TTC549 (cell line): ENCODE data around the gene NCK2.

ENCODE experiments used
- FAIRE-seq: peaks from 2 replicates; lab custom pipeline; 2012; peaks lifted over from hg19 to GRCh38; lab: Jason Lieb, UNC

NCK2 gene

DNA sequence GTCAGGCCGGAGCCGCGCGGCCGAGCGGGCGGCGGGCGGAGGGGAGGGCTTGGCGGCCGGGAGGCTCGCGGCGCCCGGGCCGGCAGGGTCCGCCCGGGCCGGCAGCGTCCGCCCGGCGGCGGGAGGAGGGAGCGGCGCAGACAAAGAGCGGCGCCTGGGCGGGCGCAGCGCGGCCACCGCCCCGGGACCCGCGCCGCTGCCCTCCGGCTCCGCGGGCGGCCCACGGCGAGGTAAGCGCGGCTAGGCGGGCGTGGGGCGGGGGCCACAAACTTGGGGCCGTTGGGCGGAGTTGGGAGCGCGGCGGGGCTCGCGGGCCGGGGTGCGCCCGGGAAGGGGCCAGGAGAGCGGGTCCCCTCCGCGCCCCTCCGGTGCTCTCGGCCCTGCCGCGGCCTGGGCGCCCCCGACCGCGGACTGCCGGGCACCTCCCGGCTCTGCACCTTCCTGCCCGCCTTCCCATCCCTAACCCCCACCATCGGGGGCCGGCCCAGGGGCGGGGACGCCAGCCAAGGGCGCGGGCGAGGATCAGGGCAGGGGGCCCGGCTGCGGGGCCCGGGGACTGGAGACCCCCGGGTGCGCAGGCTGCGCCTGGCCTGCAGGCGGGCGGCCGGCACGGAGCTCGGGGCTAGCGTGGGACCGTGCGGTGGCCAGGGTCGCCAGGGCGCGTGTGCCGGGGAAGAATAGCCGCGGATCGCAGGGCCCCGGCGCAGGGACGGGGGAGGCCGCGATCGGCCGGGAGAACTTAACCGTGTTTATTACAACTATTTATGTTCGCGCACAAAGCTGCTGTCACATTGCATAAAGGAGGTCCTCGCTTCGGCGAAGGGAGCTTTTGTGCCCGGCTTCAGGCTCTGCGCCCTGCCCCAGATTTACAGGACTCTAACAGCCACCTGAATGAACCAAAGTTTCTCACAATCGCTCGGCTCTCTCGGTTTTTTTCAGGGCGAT, at the start of gene NCK2:
Gene NCK2, plus strand, starts transcription at position 4 of the 945 bp plus-strand sequence. CDS start 110,152 bp downstream, outside the sequence.
- FAIRE-seq, result no peak

DNA sequence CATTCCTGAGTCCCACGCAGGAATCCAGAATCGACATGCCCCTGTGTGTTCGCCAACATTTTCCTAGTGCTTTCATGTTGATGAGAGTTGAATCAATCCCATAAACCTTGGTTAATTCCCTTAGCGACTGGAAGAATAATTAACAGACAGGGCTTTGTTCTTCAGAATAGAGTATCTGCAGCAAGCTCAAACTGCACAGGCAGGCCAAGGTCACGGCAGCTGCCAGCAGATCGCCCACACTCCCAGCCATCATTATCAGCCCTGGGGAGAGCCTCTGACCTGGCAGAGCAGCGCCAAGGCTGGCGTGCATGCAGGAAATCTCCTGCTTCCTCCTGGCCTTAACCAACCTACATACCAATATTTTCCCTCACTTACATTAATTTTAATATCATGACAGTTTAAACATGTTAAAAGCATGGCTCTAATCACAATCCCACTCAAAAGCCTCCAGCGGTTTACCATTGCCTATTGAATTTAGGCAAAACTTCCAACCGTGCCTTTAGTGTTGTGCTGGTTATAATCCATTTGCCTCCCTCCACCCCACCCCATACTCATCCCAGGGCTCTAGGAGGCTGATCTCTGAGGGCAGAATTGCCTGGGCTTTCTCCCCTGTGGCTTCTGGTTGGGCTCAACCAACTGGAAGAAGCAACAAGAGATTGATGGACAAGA, 46.8 kb upstream of the NCK2 start:
- no peak for FAIRE-seq

DNA sequence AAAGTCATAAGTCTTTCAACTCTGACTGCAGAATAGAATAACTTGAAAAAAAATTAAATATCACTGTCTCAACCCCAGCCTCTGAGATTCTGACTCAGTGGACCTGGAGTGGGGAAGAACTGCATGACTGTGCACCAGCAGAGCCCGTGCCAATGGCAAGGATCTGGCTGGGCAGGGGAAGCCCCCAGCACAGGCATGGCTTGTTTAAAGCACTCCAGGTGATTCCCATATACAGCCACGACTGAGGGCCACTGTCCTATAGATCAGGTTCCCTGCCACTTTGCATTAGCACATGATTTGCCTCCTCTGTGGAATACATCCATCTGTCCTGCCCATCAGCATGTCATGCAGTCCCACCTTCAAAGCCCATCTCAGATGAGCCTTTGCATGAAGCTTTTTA, 45.9 kb upstream of the NCK2 start:
- FAIRE-seq, result no peak

- no peak for FAIRE-seq
Measured at GRCh38 chr2:105701042-105701441, 43.7 kb upstream of the NCK2 start.

- no peak for FAIRE-seq
Measured at GRCh38 chr2:105708697-105709096, 36.0 kb upstream of the NCK2 start.

DNA sequence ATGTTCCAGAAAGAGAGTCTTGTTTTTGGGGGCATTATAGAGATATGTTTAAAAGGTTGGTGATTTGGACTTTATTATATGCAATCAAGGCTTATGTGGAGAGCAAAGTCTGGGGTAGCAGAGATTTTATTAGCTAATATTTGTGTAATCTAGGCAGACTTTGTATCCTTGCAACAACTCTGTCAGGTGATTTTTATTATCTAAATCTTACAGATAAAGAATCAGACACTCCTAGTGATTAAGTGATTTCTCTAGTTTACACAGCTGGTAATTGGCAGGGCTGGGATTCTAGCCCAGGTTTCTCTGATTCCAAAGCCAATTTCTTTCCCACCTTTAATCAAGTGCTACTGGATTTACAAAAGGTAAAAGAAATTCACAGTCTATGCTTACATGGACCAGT, 33.3 kb upstream of the NCK2 start:
- no peak for FAIRE-seq

DNA sequence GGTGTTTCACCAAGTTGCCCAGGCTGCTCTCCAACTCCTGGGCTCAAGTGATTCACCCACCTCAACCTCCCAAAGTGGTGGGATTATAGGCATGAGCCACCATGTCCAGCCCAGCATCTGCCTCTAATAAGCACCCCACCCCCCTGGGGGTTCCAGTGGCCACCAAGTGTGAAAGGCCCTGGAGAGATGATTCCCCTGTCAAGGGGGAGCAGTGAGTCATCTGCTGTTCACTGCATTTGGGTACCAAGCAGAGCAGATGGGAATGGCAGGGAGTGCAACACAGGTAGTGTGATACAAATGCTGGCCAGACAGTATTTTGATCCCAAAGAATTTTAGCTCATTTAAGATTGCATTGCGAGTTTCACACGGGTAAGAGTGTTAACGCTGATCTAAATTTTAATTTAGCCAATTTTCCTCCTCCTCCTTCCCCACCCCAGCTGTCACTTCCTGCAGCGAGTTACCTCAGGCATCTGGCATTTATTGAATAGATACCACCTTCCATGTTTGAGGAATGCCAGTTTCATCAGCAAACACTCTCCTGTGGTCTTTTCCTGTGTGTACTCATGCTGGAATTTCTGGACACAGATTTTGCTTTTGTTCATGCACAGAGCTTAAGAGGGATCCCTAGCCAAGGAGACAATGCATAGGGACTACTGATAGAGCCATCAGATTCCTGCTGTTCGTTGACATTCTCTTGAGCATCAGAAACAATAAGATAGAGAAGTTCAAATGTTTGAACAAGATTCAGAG, 32.4 kb upstream of the NCK2 start:
- FAIRE-seq, result no peak

- no peak for FAIRE-seq
Measured at GRCh38 chr2:105712981-105713596, 31.6 kb upstream of the NCK2 start.

DNA sequence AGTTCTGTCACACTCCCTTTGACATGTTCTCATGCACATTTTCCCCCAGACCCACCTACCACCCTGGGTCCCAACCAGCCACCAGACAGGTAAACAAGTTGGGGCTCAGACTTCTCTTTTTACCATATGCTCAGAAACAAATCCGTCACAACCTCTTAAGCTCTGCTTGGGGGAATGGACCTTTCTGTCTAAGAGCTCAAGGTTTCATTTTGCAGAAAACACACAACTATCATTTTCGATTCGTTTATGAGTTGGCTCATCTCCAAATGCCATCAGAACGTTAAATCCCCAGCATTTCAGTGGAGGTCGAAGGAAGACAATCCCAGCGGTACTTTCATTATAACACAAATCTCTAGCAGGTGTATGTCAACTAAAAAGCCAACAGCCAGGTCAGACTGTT, 30.6 kb upstream of the NCK2 start:
- no peak for FAIRE-seq

- FAIRE-seq, result no peak
Measured at GRCh38 chr2:105718846-105719481, 25.7 kb upstream of the NCK2 start.

GRCh38 chr2:105721991-105722511, 22.7 kb upstream of the NCK2 start:
- no peak for FAIRE-seq

DNA sequence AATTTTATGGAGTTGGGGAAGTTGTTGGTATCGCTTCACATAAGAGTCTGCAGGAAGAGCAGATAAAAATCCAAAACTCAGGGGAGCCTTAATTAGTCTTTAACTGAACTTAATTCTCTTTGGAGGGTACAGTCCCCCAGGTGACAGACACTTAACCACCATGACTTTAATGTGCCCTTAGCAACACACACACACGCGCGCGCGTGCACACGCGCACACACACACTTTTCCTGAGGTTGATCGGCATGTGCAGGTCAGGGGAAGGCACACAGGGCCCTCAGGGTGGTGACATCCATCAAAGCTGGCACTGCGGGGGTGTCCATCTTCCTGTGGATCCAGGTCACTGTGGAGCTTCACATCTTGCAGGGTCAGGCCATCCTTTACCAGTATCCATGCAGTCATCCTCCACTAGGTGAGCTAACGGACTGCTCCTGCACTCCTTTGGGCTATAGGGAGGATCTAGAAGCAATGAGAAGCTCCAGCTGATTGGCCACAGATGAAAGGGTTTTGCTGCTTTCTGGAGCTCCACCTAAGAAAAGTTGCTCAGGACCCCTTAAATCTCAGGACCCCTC, 21.9 kb upstream of the NCK2 start:
- FAIRE-seq, result no peak

- no peak for FAIRE-seq
Measured at GRCh38 chr2:105723431-105723830, 21.3 kb upstream of the NCK2 start.

DNA sequence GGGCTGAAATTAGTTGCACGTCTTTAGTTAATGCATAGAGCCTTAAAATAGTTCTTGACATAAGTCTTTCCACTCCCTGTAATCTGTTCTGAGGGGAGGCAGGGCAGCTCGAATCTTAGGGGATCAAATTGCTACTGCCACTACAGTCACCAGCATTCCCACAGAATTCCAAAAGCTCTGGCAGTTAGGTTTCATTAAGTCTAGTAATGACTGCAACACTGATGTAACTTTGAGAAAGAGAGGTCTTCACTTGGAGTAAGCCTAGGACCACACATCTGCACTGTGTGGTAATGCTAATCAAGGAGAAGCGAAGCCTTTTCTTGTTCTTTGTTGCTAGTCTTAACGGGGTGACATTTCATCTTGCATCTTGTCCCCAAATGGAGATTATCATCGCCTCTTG, 19.3 kb upstream of the NCK2 start:
- FAIRE-seq, result no peak

GRCh38 chr2:105730170-105730569, 14.5 kb upstream of the NCK2 start:
- no peak for FAIRE-seq

DNA sequence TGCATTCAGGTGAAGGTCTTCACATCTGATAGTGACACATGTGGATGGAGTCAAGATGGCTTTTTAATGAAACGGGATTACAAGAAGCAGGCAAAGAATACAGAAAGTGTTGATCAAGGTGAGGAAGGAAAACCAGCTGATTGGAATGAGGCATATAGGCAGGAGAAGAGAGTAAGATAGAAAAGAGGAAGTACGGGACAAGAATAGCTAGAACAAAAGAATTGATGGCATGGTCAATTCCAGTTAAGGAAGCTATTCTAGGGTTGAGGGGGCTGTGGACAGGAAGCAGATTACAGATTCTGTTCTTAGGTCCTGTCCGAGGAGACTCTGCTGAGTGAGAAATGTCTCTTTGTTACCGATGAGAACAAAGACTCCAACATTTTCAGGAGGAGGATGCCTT, 13.2 kb upstream of the NCK2 start:
- no peak for FAIRE-seq

GRCh38 chr2:105732101-105732500, 12.6 kb upstream of the NCK2 start:
- FAIRE-seq, result no peak

DNA sequence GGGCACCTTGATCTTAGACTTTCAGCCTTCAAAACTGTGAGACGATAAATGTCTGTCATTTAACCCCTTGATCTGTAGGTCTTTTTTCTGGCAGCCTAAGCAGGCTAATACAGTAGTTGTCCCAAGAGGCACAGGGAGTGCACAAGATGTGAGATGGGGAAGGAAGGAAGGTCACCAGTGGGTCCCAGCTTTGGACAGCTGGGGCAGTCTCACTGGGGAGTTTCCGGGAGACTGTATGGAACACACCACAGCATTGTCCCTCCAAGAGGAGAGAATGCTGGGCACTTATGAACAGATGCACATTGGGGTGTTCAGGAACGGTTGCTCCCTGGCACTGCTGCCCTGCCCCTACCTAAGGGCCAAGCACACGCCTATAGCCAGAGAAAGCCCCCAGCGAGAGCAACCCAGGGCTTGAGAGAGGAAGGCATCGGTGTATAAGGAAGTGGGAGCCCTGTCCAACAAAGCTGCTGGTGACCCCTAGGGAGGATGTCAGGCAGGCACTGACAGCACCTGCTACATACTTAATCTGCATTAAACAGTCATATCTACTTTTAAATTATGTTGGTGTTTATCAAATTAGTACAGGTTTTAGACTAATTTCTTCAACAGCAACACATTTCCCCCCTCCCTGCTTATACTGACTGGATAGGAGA, 11.6 kb upstream of the NCK2 start:
- FAIRE-seq, result no peak

- FAIRE-seq, result no peak
Measured at GRCh38 chr2:105733875-105734274, 10.8 kb upstream of the NCK2 start.

- no peak for FAIRE-seq
Measured at GRCh38 chr2:105734762-105735538, 9.8 kb upstream of the NCK2 start.
